ENCODE measurements around the gene NPPA. TPM values are rescaled to one million over a fixed set of nuclear protein-coding genes. Genes with fewer than 3 reads are reported as not detected.

Gene NPPA
- total and polyA plus RNA-seq, 9 of the 15 experiments (the other 6 are each of a cell fraction or from before 2014, with no cell fraction given): not detected

- no peak for TF ChIP-seq TCF7L2 (IDR thresholded peaks at IDR 0.05; ENCODE audit: low read depth, low read length)
- TF ChIP-seq STAG1 (CRISPR knock-in tag; IDR thresholded peaks at IDR 0.05; ENCODE audit: borderline replicate concordance): peak; percentile 90; the same call in 1 of the 2 replicates
- TF ChIP-seq GMEB1 (CRISPR knock-in tag; IDR thresholded peaks at IDR 0.05): no peak
- no peak for TF ChIP-seq ID3 (CRISPR knock-in tag; IDR thresholded peaks at IDR 0.05)
- 0 out of 2 replicates have a peak, but pooled peaks have one; percentile 64 for TF ChIP-seq ID3 (tag; IDR thresholded peaks at IDR 0.05)
- peak; percentile 98 for TF ChIP-seq ARID2 (IDR thresholded peaks at IDR 0.05)
- 0 out of 2 replicates have a peak, but pooled peaks have one; percentile 2 for TF ChIP-seq MECOM (CRISPR knock-in tag; IDR thresholded peaks at IDR 0.05)
- TF ChIP-seq EWSR1 (IDR thresholded peaks at IDR 0.05; ENCODE audit: borderline replicate concordance, low read depth, partially characterized antibody): no peak
- TF ChIP-seq NEUROD1 (IDR thresholded peaks at IDR 0.05; ENCODE audit: borderline replicate concordance, low read depth, low read length, partially characterized antibody): peak; percentile 25
- no peak for TF ChIP-seq ZNF785 (CRISPR knock-in tag; IDR thresholded peaks at IDR 0.05)
- peak; percentile 36; the same call in 1 of the 2 replicates for TF ChIP-seq ZNF766 (CRISPR knock-in tag; conservative IDR thresholded peaks at IDR 0.05)
- peak; percentile 97 to 99 (median 98) for TF ChIP-seq CTCF (IDR thresholded peaks at IDR 0.05 in 2 of 3, conservative IDR thresholded peaks at IDR 0.05 in 1 of 3; ENCODE audit: insufficient read depth in 2 of 3, low read depth in 1 of 3, low read length in 3 of 3)
- peak; percentile 33 for TF ChIP-seq CTCFL (IDR thresholded peaks at IDR 0.05; ENCODE audit: borderline replicate concordance, insufficient read depth, low read depth, low read length, poor library complexity, severe bottlenecking)
- no peak for TF ChIP-seq CUX1 (CRISPR knock-in tag; IDR thresholded peaks at IDR 0.05)
- 0 out of 2 replicates have a peak, but pooled peaks have one; percentile 19 for TF ChIP-seq CBFA2T2 (conservative IDR thresholded peaks at IDR 0.05)
- TF ChIP-seq GATA2 (CRISPR knock-in tag; IDR thresholded peaks at IDR 0.05): 0 out of 2 replicates have a peak, but pooled peaks have one; percentile 7
- TF ChIP-seq TAF7 (tag; IDR thresholded peaks at IDR 0.05): no peak
Observed at GRCh38 chr1:11893907-11894251, 46.3 kb upstream of the NPPA start (continued).

Data from K562 (cell line).